ENCODE data around the gene C2CD5.
A peak's percentile ranks its signal among the peaks of the same experiment; 100 is the strongest.

Gene C2CD5

GRCh38 chr12:22409377-22410164 is 134.8 kb downstream of the C2CD5 start:
- peak; percentile 93 for ATAC-seq

GRCh38 chr12:22408610-22409376 is 135.5 kb downstream of the C2CD5 start:
- ATAC-seq, result no peak

GRCh38 chr12:22407397-22407796 is 136.9 kb downstream of the C2CD5 start:
- ATAC-seq, result peak; percentile 35 to 53

- ATAC-seq, result no peak
Observed at GRCh38 chr12:22406627-22407026, 137.7 kb downstream of the C2CD5 start.

- no peak for ATAC-seq
Observed at GRCh38 chr12:22399464-22400180, 144.7 kb downstream of the C2CD5 start.
